Right cardiac atrium (tissue), 5 donors: ENCODE data around the gene CNKSR2. TPM values are rescaled to one million over a fixed set of nuclear protein-coding genes. Genes with fewer than 3 reads are reported as not detected.
A peak's percentile ranks its signal among the peaks of the same experiment; 100 is the strongest.

Source experiments
- ATAC-seq, 2 donors: fragments of 200-7000 bp; cut with Tn5 transposase; one replicate each; pipeline versions ENCODE4 v1.8.0 to v1.9.1; 2020; ENCODE audit warnings: moderate library complexity in 2 of 2, mild to moderate bottlenecking in 1 of 2
- DNase-seq, 3 donors: peaks; one replicate each; pipeline ENCODE4 v3.0.0-alpha.2; 2020
- H3K27ac ChIP-seq: one replicate; pipeline ENCODE4 v1.5.1; 2013; ENCODE audit warnings: mild to moderate bottlenecking, low read length, control low read depth, moderate library complexity
- H3K27me3 ChIP-seq: one replicate; pipeline ENCODE4 v1.6.1; 2013; ENCODE audit not compliant: control insufficient read depth, insufficient read depth
- H3K4me1 ChIP-seq: one replicate; pipeline ENCODE4 v1.6.1; 2013; ENCODE audit warnings: low read length; ENCODE audit not compliant: control insufficient read depth, insufficient read depth
- H3K4me3 ChIP-seq: one replicate; pipeline ENCODE4 v1.5.1; 2013; ENCODE audit warnings: low read length, control low read depth
- H3K9me3 ChIP-seq: one replicate; pipeline ENCODE4 v1.6.1; 2013; ENCODE audit warnings: low read length; ENCODE audit not compliant: control insufficient read depth
- WGBS: extraction: QIAGEN DNeasy Blood & Tissue Kit; methylation state at CpG from one replicate; pipeline ENCODE4 v1.1.7; 2013; 5-methylcytosine and 5-hydroxymethylcytosine counted together
- intact Hi-C, 4 donors: fragments of 100-400 bp; cut with DNase I; formaldehyde crosslinking; loops; one replicate each; pipeline versions ENCODE4 v1.11.0 to v1.14.0; 2022 to 2023
- polyA plus RNA-seq: library from polyadenylated mRNA; stranded (reverse); fragments of 200-250 nt; gene quantifications from one replicate; pipeline ENCODE4 v1.2.3, GENCODE V29; 2013
- total RNA-seq, 4 donors: library from RNA; stranded (reverse); fragmentation: NEBNext Ultra II Directional; extraction: Animal tissue kit (Norgen Biotek cat#: 25700); gene quantifications; one replicate each; pipeline ENCODE4 v1.2.1, GENCODE V29; 2021
- donor health status: healthy with polysubstance abuse.
- donor health status: DM: no; HTN: yes; CAD: no.
- donor health status: DM: no; HTN: no; CAD: no.
- donor health status: DM: no; HTN: yes; CAD: no; lungs with severe emphysema.
- donor health status: DM: yes; HTN: yes; CAD: no.

CNKSR2 gene
- total and polyA plus RNA-seq, 5 donors, result 0.38 to 1.1 (median 0.51) TPM

DNA sequence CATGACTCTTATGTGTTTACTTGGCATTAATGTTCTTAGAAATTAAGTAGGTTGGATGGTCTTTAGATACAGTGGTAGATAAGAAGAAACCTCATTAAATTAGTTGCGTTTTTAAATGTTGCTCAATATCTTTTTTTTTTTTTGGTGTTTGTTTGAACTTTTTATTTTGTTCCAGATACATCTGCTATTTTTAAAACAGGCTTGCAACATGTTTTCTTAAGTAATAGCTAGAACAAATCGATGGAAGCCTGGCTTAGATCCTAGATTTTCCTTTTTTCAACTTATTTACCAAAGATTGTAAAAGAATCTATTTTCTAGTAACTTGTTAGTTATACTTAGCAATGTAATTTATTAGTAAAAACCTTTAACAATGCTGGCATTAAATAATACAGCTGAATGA, 9.3 kb downstream of the CNKSR2 start:
- ATAC-seq (no peak), DNase-seq (no peak)
- H3K27me3 ChIP-seq, result no peaks in the 10 kb centered on the region
- intact Hi-C loops, result no loop called here
- H3K4me1 ChIP-seq, result no peaks in the 10 kb centered on the region
- no peak overlapping the region for H3K27ac ChIP-seq
- H3K9me3 ChIP-seq, result no peaks in the 10 kb centered on the region
- H3K4me3 ChIP-seq, result no peak overlapping the region
- 21% methylated on average over 2 of the region's 2 CpGs for WGBS

DNA sequence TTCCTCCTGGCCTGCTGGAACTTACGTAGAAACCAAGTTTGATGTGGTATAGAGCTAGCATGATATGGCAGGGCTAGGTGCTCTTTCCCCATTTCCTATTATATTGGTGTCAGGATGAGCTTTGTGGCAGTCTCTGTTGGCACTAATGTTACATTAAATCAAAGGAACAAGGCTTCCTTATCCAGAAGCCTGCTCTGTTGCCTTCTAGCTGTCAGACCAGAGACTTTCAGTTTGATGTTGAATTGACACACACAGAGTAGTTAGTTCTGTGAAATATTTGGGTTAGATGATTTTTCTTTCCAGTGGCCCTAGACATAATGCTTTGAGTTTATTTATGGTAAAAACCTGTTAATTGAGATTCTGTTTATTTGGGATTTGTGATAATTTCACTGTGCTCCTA, 10.0 kb downstream of the CNKSR2 start:
- Histone ChIP-seq H3K27me3 (no peaks in the 10 kb centered on the region), H3K9me3 (no peaks in the 10 kb centered on the region), H3K27ac (no peak overlapping the region), H3K4me3 (no peak overlapping the region), H3K4me1 (no peaks in the 10 kb centered on the region)
- 81% methylated on average over 1 of the region's 1 CpG for WGBS
- DNase-seq, result no peak
- intact Hi-C loops, result no loop called here
- no peak for ATAC-seq

DNA sequence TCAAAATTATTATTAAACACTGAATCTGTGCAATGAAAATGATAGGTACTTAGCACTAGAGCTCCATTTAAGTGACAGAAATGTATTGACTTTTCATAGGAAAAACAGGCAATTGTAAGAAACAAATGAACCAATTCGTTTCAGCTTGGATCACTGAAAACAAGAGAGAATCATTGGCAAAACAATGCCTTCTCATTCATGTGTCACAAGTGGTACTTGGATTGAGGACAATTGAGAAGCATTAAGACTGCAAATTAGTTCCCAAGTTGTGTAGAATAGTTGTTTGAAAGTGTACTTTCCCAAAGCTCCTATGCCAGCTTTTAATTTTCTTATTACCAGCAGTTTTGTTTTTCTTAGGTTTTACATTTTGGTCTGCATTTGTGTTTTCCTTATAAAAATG, 20.6 kb downstream of the CNKSR2 start:
- DNase-seq, result no peak
- Histone ChIP-seq H3K9me3 (no peaks in the 10 kb centered on the region), H3K4me3 (no peak overlapping the region), H3K27ac (no peak overlapping the region), H3K27me3 (no peaks in the 10 kb centered on the region), H3K4me1 (no peaks in the 10 kb centered on the region)
- intact Hi-C loops, result no loop called here
- 53% methylated on average over 1 of the region's 1 CpG for WGBS
- ATAC-seq, result no peak

DNA sequence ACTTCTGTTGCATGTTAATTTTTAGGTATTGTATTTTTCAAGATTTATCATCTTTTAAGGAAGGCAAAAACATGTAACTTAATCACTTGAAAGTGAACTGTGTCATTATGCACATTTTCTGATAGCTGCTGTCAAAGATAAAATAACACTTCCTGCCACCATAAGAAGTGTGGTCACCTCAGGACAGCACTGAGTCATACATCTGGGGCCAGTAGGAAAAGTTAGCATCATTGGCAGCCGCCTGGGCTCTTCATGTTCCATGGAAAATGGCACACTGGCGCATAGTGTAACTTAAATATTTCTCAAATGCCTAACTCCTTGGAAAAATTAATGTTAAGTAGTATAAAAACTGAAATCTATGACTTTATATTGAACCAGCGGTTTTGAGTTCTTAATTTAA, 24.2 kb downstream of the CNKSR2 start:
- H3K27me3 ChIP-seq, result no peaks in the 10 kb centered on the region
- no peak overlapping the region for H3K27ac ChIP-seq
- intact Hi-C loops, result no loop called here
- no peaks in the 10 kb centered on the region for H3K4me1 ChIP-seq
- DNase-seq, result no peak
- no peaks in the 10 kb centered on the region for H3K9me3 ChIP-seq
- WGBS, result 85% methylated on average over 3 of the region's 3 CpGs
- no peak overlapping the region for H3K4me3 ChIP-seq
- no peak for ATAC-seq

DNA sequence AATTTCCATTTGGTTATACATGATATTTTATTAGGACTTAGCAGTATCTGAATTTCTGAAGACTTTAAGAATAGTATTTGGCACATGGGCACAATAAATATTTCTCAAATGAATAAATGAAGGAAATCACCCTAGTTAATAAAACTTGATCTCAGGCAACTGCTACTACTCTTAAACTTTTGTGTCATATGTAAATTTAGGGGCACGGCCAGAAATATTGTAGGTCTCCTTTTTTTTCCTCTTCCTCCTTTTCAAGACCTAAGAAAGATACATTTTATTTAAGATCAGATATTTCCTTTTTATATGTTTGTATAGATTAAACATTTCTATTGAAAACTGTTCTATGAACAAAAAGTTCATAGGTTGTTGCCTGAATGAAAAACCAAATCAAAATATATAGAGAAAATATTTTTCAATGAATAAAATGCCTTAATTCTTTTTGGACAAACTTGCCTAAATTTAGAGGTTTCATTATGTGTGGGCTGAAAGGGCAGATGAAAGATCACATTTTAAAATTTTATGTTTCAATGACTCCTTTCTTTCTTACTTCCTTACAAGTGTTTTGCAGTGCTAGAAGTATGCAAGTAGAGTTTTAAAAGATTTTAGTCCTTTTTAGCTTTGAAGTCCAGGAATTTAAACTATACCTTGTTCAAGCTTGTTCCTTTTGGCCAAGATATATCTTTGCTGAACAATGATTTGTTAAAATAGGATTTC, 26.3 kb downstream of the CNKSR2 start:
- ATAC-seq, result no peak
- intact Hi-C loops, result no loop called here
- DNase-seq, result no peak
- Histone ChIP-seq H3K4me3 (no peak overlapping the region), H3K4me1 (no peaks in the 10 kb centered on the region), H3K9me3 (no peaks in the 10 kb centered on the region), H3K27me3 (no peaks in the 10 kb centered on the region), H3K27ac (no peak overlapping the region)
- WGBS, result 81% methylated on average over 1 of the region's 1 CpG

DNA sequence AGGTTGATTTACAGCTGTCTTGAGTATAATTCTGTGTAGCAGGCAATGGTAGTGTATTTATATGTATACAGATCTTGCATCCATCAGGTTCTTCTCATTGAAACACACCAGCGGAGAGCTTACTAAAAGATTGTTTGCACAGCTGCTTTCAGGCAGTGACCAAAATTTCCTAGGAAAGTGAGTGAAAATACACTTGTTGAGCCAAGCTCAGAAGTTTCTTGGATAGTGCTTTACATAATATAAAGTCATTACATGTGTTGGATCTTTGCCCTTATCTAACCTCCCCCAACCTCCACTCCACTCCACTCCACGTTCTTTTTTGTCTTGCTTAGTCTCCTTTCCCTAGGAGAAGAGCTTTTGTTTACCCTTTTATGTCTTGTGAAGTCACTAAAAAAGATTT, 34.1 kb downstream of the CNKSR2 start:
- WGBS, result 44% methylated on average over 2 of the region's 2 CpGs
- DNase-seq (no peak), ATAC-seq (no peak)
- intact Hi-C loops, result no loop called here
- Histone ChIP-seq H3K27me3 (no peaks in the 10 kb centered on the region), H3K27ac (no peak overlapping the region), H3K4me3 (no peak overlapping the region), H3K9me3 (no peaks in the 10 kb centered on the region), H3K4me1 (no peaks in the 10 kb centered on the region)

DNA sequence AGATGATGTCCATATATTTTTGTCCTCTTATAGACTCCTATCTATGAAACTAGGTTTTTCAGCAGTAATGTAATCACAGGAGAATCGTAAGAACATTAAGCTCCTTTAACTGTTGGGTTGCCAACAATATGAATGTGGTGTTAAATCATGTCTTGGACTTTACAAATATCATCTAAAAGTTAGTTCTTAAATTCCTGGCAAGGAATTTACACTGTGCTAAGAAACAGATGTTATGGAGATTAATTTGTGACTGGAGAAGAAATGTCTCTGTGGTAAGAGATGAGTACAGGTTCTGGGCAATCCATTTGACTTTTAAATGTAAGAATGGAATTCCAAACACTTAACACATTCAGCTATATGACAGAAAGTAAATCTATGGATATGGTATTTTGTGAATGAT, 34.6 kb downstream of the CNKSR2 start:
- Histone ChIP-seq H3K9me3 (no peaks in the 10 kb centered on the region), H3K4me3 (no peak overlapping the region), H3K4me1 (no peaks in the 10 kb centered on the region), H3K27me3 (no peaks in the 10 kb centered on the region), H3K27ac (no peak overlapping the region)
- 50% methylated on average over 1 of the region's 1 CpG for WGBS
- DNase-seq (no peak), ATAC-seq (no peak)
- intact Hi-C loops, result no loop called here

DNA sequence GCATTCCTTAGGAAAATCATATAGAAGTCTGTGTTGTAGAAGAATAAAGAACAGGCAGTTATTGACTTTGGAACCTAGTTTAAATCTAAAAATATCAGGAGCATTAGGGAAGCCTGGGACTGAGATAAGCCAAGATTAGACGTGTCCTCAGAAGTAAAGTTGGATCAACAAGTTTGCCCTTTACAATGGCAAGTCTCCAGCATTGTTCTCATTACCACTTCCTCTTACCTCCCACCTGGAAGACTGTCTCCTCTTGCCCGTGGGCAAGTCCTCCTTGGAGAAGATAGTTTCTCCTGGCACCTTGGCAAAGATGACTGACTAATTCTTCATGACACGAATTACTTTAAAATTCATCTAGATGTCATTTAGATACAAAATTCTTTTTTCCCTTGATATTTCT, 37.8 kb downstream of the CNKSR2 start:
- DNase-seq, result no peak
- H3K4me1 ChIP-seq, result no peaks in the 10 kb centered on the region
- no peaks in the 10 kb centered on the region for H3K9me3 ChIP-seq
- no peaks in the 10 kb centered on the region for H3K27me3 ChIP-seq
- ATAC-seq, result peak in 1 of 2 donors; percentile 41
- no peak overlapping the region for H3K4me3 ChIP-seq
- WGBS, result 23% methylated on average over 3 of the region's 3 CpGs
- intact Hi-C loops, result no loop called here
- no peak overlapping the region for H3K27ac ChIP-seq

DNA sequence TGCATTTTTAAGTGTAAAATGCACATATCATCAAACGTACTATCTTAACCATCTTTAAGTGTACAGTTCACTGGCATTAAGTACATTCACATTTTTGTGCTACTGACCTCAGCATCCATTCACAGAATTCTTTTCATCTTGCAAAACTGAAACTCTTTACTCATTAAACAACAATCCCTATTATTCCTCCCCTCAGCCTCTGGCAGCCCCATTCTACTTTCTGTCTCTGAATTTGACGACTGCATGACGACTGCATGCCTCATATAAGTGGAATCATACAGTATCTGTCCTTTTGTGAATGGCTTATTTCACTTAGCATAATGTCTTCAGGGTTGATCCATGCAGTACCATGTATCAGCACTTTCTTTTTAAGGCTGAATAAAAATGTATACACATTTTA, 38.7 kb downstream of the CNKSR2 start:
- 57% methylated on average over 3 of the region's 3 CpGs for WGBS
- intact Hi-C loops, result no loop called here
- DNase-seq (no peak), ATAC-seq (no peak)
- H3K27ac ChIP-seq, result no peak overlapping the region
- no peak overlapping the region for H3K4me3 ChIP-seq
- H3K9me3 ChIP-seq, result no peaks in the 10 kb centered on the region
- no peaks in the 10 kb centered on the region for H3K27me3 ChIP-seq
- H3K4me1 ChIP-seq, result no peaks in the 10 kb centered on the region

DNA sequence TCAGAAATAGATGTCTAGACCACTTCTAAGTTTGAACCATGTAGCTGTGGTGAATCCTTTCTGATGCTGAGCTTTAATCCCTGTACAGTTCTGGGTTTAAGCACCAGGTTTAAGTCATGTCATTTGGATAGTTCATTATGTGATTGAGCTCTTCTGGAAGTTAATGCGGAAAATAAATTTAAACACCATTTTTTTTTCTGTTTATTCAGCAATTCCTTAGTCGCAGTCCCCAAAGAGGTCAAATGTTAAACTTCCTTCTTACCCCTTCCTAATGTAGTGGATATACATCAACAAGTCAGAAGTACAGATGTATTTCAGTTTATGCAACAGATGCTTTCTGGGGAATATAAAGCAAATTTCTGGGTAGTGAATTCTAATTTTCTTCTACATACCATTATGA, 52.9 kb downstream of the CNKSR2 start:
- intact Hi-C loops, result no loop called here
- no peaks in the 10 kb centered on the region for H3K27me3 ChIP-seq
- no peak overlapping the region for H3K4me3 ChIP-seq
- no peaks in the 10 kb centered on the region for H3K9me3 ChIP-seq
- DNase-seq (no peak), ATAC-seq (no peak)
- no peak overlapping the region for H3K27ac ChIP-seq
- H3K4me1 ChIP-seq, result no peaks in the 10 kb centered on the region
- 84% methylated on average over 2 of the region's 2 CpGs for WGBS

DNA sequence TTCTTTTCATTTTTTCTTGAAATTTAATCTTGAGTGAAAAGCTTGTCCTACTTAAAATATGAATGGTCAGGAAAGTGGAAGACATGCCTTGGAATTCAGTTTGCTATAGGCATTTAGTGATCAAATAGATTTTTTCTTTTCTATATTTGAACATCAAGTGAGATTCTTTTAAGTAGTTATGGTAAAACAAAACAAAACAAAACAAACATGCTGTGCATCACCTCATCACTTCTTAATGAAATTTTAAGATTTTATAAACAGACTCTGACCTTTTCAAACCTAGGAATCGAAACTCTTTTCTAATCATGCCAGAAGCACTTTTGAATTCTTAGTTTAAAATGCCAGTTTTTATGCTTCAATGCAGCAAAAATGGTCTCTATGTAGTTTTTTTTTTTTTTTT, 62.8 kb downstream of the CNKSR2 start:
- 94% methylated on average over 1 of the region's 1 CpG for WGBS
- H3K27ac ChIP-seq, result no peak overlapping the region
- intact Hi-C loops, result no loop called here

DNA sequence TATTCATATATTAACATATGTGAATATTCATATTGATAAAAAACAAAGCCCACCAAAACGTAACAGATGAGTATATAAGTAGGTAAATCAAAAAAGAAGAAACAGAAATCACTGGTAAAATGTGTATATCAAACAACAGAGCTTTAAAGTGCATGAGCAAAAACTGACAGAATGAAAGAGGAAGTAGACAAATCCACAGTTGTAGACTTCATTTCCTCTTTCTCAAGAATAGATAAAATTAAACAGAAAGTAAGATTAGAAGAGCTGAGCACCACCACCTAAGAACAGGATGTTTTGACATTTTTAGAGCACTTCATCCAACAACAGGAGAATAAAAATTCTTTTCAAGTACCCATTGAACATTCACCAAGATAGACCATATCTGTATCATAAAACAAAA, 64.6 kb downstream of the CNKSR2 start:
- Histone ChIP-seq H3K4me1 (no peaks in the 10 kb centered on the region), H3K9me3 (no peaks in the 10 kb centered on the region), H3K4me3 (no peak overlapping the region), H3K27ac (no peak overlapping the region), H3K27me3 (no peaks in the 10 kb centered on the region)
- intact Hi-C loops, result no loop called here
- ATAC-seq, result no peak
- DNase-seq, result no peak
- WGBS, result 45% methylated on average over 1 of the region's 1 CpG

More for the DNA sequence above, 62.8 kb downstream of the CNKSR2 start:
- DNase-seq (no peak), ATAC-seq (no peak)
- no peaks in the 10 kb centered on the region for H3K9me3 ChIP-seq
- no peaks in the 10 kb centered on the region for H3K4me1 ChIP-seq
- H3K27me3 ChIP-seq, result no peaks in the 10 kb centered on the region
- H3K4me3 ChIP-seq, result no peak overlapping the region
